NCI-H774 (cell line): ENCODE measurements around the gene RNFT2.
"Not testable (repeated sequence)": the region's sequence is repeated elsewhere in the genome, so short reads cannot be mapped to it uniquely, and the experiment has no call there.

Experiments
- DNase-seq: peaks from one replicate; lab custom pipeline; 2025; lab: John Stamatoyannopoulos, UW

Gene RNFT2

DNA sequence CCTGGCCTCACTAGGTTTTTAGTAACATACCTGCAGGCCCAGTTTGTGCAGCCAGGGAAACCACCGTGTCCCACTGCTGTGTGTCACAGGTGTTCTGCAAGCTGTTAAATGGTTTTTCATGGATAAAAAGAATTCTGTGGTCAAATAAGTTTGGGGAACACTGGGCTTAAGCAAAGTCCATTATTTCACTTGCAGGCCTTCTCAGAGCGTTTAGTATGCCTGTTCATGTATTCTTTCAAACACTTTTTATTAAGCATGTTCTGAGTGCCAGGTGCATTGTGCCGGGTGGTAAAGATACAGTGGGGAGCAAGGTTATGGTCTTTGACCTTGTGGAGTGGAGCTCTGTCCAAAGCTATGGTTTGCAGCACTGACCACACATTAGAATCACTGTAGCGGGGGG lies 7.4 kb downstream of the RNFT2 start:
- no peak for DNase-seq

DNA sequence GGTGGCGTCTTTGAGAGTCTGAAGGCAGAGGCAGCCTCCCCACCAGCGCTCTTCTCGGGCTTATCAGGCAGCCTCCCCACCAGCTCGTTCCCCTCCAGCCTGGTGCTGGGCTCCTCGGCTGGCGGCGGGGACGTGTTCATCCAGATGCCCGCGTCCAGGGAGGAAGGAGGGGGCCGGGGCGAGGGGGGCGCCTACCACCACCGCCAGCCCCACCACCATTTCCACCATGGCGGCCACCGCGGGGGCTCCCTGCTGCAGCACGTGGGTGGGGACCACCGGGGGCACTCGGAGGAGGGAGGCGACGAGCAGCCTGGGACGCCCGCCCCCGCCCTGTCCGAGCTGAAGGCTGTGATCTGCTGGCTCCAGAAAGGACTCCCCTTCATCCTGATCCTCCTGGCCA lies 11.8 kb downstream of the RNFT2 start:
- no peak for DNase-seq

DNA sequence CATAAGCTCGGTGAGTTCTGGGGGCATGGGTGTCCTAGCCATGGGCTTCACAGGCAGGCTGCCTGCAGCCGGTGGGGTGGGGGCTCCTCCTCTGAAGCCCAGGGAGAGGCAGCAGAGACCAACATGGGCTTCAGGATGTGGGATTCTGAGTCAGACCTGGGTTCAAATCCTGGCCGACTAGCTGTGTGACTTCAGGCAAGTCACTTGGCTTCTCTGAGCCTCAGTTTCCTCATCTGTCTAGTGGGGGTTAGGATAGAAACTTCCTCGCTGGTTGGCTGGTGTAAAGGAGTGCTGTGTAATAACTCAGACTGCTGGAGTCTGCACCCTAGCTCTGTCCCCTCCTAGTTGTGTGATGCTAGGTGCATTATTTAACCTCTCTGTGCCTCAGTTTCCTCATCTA lies 12.2 kb downstream of the RNFT2 start:
- DNase-seq = no peak

DNA sequence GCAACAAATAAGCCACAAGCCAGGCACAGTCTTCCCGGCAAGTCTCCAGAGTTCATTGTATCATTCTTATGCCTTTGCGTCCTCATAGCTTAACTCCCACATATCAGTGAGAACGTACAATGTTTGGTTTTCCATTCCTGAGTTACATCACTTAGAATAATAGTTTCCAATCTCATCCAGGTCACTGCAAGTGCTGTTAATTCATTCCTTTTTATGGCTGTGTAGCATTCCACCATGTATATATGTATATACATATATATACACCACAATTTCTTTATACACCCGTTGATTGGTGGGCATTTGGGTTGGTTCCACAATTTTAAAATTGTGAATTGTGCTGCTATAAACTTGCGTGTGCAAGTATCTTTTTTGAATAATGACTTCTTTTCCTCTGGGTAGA lies 16.0 kb downstream of the RNFT2 start:
- not testable (repeated sequence) for DNase-seq

DNA sequence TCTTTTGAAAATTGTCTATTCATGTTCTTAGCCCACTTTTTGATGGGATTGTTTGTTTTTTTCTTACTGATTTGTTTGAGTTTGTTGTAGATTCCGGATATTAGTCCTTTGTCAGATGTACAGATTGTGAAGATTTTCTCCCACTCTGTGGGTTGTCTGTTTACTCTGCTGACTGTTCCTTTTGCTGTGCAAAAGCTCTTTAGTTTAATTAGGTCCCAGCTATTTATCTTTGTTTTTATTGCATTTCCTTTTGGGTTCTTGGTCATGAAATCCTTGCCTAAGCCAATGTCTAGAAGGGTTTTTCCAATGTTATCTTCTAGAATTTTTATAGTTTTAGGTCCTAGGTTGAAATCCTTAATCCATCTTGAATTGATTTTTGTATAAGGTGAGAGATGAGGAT lies 16.7 kb downstream of the RNFT2 start:
- not testable (repeated sequence) for DNase-seq

DNA sequence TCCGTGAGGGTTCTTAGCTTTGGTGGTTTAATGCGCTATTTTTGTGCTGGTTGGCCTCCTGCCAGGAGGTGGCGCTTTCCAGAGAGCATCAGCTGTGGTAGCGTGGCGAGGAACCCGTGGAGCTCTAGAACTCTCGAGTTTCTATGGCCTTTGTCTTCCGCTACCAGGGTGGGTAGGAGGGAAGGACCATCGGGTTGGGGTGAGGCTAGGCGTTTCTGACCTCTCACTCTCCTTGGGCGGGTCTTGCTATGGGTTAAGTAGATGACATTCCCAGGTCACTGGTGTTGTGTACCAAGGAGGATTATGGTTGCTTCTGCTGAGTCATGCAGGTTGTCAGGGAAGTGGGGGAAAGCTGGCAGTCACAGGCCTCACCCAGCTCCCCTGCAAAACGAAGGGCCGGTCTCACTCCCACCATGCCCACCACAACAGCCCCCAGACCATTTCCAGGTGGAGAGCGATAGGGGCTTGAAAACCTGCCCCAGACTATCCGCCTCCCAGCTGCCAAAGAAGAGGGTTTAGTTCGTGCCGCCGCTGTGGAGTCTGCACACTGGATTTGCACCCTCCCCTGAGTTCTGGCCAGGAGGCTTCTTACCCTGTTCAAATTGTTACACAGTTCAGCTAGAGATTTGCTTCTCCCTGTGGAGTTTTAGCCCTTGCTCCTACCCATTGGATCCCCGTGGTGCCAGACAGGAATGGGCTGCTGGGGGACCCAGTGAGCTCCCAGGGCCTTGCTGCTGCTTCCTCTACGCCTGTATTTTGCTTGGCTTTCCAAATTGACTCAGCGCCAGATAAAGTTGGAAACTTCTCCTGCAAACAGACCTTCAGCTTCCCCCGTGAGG lies 21.9 kb downstream of the RNFT2 start:
- DNase-seq = no peak

DNA sequence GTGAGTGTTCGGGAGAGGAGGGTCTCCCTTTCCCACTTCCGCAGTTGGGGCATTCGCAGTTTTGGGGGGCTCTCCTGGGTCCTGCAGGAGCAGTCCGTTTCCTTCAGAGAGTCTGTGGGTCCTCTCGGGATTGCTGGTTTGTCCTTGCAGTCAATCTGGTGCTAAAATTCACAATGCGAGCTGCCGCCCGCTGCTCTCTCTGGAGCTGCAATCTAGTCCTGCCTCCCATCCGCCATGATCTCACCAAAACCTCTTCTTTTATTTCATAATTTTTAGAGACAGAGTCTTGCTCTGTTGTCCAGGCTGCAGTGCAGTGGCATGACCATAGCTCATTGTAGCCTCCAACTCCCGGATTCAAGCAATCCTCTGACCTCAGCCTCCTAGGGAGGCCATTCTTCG lies 22.5 kb downstream of the RNFT2 start:
- DNase-seq = no peak

DNA sequence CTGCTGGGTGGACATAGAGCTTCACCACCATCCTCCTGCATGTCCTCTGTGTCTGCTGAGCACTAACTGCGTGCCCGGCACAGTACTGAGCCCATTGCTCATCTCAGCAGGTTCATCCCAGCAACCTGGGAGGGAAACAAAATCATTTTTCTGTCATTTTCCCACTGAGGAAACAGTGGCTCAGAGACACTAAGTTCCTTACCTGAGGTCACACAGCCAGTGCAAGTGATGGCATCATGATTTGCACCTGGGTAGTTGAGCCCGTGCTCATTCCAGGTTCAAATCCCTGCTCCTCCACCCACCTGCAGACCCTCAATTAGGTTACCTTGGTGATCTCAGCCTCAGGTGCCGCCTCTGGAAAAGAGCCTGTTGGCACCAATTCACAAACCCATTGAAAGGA lies 23.4 kb downstream of the RNFT2 start:
- no peak for DNase-seq

DNA sequence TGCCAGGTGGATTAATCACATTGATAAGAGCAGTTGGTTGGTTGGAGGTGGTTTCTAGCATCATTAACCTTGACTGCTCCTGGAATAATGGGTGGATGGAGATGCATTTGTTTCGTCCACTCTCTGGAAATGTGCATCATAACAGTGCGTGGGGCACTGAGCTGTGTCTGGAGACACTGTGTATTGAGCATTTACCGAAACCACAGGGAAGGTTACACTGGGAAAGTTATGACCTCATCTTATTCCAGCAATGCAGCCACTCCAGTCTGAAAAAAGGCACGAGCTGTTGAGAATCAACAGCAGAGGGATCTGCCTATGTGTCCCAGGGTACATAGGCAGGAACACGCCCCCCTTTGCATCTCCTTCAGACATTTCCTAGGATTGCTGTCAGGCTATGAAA lies 27.2 kb downstream of the RNFT2 start:
- no peak for DNase-seq

DNA sequence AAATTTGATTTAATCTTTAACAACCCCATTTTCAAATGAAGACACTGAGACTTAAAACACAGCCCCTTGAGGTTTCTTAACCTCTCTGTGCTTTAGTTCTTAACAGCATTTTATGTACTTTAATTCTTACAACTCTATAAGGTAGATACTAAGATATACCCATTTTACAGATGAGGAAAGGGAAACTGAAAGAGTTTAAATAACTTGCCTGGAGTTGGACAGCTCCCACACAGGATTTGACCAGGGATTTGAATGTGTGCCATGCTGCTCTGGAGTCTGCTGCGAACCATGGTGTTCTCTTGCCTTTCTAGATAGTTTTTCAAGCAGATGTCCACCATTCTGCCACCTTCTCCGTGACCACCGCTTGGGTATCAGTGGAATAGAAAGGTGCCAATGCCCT lies 28.2 kb downstream of the RNFT2 start:
- DNase-seq = no peak

DNA sequence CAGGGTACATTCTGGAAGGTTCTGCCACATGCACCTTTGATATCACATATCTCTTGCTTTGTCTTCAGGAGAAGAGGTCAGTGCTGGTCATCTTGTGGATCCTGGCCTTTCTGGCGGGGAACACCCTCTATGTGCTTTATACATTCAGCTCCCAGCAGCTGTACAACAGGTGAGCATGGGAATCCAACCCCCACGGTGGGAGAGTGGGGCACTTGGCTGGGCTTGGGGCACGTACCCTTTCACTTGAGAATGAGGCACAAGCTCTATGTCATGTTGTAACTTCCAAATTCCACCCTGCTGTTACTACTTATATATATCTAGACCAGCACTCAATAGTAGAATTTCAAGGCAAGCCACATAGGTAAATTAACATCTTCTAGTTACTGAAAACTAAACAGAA lies 28.6 kb downstream of the RNFT2 start:
- DNase-seq = no peak

DNA sequence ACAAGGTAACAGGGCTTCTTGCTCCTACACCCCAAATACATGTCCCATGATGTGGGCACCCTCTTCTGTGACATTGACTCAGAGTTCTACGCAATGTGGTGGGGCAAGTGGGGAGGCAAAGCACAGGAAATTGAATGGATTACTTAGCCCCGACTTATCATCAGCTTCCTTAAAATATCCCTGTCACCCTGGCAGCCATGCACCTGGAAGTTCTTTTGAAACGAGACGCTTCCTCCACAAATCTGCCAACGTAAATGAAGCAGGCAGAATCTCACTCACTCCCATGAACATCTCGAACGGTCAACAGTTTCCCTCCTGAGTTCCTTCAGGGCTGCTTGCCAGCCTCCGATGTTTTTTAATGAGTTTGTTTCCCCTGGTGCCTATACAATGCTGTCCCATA lies 33.5 kb downstream of the RNFT2 start:
- DNase-seq = no peak

DNA sequence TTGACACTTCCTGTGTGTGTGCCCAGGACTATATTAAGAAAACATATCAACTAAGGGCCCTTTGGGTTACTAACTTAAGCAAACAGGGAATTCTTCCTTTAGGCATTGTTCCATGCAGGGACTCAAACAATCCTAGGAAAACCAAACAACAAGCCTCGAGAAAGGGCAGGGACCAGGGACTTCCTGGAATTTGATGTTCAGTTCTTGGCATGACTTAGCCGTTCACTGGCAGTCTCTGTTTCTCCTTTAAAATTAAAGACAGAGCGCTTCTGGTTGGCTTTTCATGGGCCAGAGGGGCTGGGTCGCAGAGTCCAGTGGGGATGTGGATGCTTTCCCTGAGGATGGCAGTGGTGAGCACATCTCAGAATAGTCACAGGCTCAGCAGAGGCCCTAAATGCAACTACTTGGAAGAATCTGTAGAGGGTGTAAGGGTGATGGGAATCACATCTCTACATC lies 35.2 kb downstream of the RNFT2 start:
- no peak for DNase-seq

DNA sequence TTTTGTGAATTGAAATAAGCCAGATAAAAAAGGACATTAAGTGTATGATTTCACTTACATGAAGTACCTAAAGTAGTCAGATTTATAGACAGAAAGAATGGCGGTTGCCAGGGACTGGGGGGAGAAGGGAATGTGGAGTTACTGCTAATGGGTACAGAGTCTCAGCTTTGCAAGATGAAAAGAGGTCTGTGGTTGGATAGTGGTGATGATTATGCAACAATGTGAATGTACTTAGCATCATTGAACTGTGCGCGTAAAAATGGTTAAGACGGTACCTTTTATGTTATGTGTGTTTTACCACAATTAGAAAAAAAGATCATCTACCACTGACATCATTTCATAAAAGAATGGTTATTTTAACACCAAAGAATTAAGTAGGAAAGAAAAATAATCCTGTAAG lies 35.9 kb downstream of the RNFT2 start:
- no peak for DNase-seq

DNA sequence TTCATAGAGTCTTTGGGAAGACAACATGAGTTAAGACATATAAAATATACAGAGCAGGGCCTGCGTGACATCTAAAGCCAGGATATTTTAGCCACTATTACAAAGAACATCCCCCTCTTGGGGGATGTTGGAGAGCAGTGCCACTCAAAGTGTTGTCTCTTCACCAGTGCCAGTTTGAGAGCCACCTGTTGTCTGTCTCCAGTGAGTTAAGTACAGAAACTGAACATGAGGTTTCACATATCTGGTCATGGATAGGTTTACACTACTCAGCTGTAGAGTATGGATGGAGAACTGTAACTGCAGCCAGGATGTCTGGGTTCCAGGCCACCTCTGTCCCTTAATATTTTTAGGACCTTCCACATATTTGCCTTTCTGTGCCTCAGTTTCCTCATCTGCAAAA lies 39.1 kb downstream of the RNFT2 start:
- no peak for DNase-seq

DNA sequence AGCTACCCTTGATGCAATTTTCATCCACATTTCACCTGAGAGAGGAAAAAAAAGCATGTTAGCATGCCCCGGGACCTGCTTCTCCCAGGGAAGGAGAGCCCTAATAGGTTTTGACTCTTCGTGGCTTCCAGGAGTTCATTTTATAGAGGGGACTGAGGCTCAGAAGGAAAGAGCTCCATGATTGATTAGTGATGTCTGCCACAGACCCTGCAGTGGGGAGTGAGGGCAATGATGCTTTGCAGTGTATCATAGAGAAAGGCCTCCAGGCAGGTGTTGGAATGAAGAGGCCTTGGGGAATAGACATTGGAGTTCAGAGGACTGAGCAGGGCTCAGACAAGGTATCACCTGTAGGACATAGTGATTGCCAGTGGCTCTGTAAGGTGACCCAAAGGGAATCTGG lies 41.5 kb downstream of the RNFT2 start:
- no peak for DNase-seq

DNA sequence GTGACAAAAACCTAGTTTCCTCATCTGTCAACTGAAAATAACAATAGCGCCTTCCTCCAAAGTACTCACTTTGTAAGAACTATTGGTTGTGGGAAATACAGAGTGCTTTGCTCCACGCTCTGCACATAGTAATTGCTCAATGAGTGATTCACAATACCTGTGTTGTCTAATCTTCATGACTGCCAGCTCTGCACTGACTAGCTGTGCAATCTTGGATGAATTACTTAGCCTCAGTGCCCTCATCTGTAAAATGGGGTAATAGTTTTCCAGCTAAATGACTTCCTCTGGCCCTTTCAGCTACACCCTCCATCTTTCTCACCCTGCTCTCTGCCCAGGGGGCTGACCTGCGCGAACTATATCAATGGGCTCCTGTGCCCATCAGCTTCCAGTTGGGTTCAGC lies 42.8 kb downstream of the RNFT2 start:
- no peak for DNase-seq

DNA sequence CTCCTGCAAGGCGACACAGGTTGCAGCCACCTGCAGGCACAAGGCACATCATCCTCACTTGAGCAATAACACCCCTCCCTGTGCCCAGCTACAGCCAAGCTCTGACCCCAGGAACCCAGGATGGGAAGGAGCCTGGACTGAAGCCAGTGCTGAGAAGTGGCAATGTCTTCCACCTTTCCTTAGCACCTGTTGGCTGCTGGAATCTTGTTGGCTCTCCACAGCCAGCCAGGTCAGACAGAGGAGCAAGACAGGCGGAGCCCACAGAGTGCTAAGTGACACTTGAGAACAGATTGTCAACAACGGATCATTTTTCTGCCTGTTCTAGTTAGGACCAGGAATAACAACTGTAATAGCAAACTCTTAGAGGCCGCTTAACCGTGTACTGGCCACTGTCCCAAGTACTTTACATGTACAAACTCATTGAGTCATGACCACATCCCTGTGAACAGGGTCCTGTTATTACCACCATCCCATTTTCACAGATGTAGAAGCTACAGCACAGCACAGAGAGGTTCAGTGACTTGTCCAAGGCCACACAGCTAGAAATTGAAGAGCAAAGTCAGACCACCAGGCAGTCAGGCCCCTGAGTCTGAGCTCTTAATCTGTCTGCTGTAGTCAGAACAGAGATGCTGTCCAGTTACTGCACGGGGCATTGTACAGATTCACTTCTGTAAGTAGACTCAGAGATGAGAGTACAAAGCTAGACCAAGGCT lies 45.6 kb downstream of the RNFT2 start:
- no peak for DNase-seq

DNA sequence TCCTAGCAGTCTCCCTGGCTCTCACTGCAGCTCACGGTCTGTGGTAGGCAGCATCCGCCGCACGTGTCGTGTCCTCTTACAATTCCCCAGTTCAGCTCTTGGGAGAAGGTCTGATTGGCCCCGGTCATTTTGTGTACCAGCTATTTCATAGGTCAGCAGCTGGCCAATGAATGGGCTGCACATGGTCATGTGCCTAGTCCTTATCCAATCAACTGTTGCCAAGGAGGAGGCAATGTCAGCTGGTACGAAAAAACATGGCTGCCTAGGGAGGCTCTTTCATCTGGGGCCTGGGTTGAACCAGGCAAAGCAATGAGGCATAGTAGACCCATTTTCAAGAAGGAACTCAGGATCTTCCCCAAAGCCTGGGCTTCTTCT lies 46.1 kb downstream of the RNFT2 start:
- DNase-seq = no peak

DNA sequence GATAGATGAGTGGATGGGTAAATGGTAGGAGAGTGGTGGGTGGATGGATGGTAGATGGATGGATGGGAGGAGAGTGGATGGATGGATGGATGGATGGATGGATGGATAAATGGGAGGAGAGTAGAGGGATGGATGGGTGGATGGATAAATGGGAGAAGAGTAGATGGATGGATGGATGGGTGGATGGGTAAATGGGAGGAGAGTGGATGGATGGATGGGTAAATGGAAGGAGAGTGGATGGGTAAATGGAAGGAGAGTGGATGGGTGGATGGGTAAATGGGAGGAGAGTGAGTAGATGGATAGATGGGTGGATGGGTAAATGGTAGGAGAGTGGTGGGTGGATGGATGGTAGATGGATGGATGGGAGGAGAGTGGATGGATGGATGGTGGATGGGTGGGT lies 51.4 kb downstream of the RNFT2 start:
- DNase-seq = not testable (repeated sequence)

DNA sequence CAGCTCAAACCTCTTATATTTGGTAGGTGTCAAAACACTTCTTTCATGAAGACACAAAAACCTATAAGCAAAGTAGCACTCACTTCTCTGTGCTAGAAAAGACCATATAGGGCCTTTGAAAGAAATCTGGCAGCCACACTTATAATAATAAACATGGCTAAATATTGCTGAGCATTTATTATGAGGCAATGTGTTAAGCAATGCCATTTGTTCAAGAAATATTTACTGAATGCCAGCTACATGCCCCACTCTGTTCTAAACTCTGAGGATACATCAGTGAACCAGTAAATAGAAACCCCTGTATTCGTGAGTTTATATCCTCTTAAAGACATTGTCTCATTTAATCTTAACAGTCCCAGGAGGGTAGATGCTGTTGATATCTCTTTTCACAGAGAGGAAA lies 52.0 kb downstream of the RNFT2 start:
- DNase-seq = no peak

DNA sequence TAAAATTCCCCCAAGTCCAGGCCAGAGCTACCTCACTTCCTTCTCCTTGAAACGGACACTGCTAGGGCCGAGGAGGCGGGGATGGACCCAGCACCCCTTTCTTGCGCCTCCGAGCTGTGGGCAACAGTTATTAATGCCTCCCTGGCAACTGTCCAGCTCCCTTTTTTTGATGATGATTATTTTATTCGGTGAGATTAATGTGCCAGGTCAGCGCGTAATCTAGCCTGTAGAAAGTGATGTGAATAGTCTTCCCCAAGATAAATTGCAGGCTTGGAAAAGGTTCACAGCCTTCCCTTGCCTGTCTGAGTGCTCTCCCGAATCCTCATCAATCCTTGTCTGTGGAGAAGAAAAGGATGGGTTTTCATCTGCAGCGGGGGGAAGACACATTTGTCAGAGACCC lies 54.3 kb downstream of the RNFT2 start:
- DNase-seq = no peak

DNA sequence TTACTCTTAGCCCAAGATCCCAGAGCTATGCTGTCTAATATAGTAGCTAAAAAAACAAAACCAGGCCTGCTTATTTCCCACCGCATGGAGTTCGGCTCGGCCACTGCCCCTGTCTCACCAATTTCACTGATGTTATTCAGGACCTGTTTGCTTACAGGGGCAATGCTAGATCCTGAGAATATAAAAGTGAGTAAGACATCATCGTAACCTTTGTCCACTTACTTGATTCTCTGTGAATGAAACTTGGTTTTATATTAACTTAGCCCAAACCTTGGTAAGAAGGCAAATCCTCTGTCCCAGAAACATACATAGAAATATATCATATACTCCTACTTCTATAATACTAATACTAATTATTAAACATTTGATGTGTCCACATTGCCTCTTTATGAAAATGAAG lies 56.6 kb downstream of the RNFT2 start:
- DNase-seq = no peak

DNA sequence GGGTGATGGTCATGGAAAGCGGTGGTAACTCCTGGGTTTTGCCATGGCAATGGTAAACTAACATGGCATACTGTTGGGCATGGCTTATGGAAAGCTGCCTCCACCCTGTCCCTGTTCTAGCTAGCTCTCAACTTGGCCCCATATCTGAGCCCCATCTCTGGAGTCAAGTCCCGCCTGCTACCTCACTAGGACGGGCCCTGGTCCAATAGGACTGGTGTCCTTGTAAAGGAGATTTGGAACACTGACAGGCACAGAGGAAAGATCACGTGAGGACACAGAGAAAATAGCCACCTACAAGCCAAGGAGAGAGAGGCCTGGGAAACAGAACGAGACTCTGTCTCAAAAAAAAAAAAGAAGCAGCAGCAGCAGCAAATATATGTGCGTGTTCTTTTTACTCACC lies 59.8 kb downstream of the RNFT2 start:
- DNase-seq = no peak
